GM12878 (cell line): ENCODE results near the gene REEP6. TPM values are rescaled to one million over a fixed set of nuclear protein-coding genes. Genes with fewer than 3 reads are reported as not detected.

Source experiments
- BHLHE40 ChIP-seq, 2 experiments: fragments of 450-650 bp in 1 of 2; IDR thresholded peaks; 2 replicates each; pipeline ENCODE4 v1.6.1; 2011 to 2017; ENCODE audit warnings: low read depth in 2 of 2, borderline replicate concordance in 1 of 2, improper control_type of control experiment in 1 of 2, low read length in 1 of 2, mild to moderate bottlenecking in 1 of 2
- CHD1 ChIP-seq: IDR thresholded peaks from 2 replicates; pipeline ENCODE4 v1.6.1; 2012; ENCODE audit warnings: low read depth, low read length, improper control_type of control experiment
- JUND ChIP-seq: IDR thresholded peaks from 2 replicates; pipeline ENCODE4 v1.6.1; 2012; ENCODE audit warnings: low read depth, mild to moderate bottlenecking, low read length, improper control_type of control experiment, moderate library complexity
- KDM1A ChIP-seq: fragments of 200-600 bp; sonication (generic); IDR thresholded peaks from 2 replicates; pipeline ENCODE4 v1.6.1; 2016; ENCODE audit warnings: borderline replicate concordance
- NRF1 ChIP-seq: conservative IDR thresholded peaks from 2 replicates; pipeline ENCODE4 v1.6.1; 2011; ENCODE audit warnings: mild to moderate bottlenecking, low read depth, low read length, improper control_type of control experiment
- POU2F2 ChIP-seq: IDR thresholded peaks from 3 replicates; pipeline ENCODE4 v1.6.1; 2011; ENCODE audit warnings: low read depth, mild to moderate bottlenecking, low read length, borderline replicate concordance
- SREBF1 ChIP-seq: IDR thresholded peaks from 2 replicates; pipeline ENCODE4 v1.6.1; 2012; ENCODE audit warnings: mild to moderate bottlenecking, low read length
- TCF7 ChIP-seq: IDR thresholded peaks from 2 replicates; pipeline ENCODE4 v1.6.1; 2014; ENCODE audit warnings: antibody characterized with exemption, borderline replicate concordance
- polyA plus RNA-seq, 11 experiments: library from polyadenylated mRNA; depleted of rRNA in 4 of 11; unstranded in 6 of 11; stranded (reverse) in 5 of 11; fragments of >200 nt; fragmentation: Nextera tagmentation in 4 of 11; fragmentation: Illumina TruSeq in 1 of 11; extraction: Ambion mirVana in 4 of 11; extraction: Trizol in 1 of 11; gene quantifications; 1 replicate in 1 of 11; 2 replicates in 10 of 11; pipeline versions ENCODE4 v1.2.1 to v1.2.3, GENCODE V29; 2011 to 2016; ENCODE audit warnings: inconsistent platforms in 2 of 11, missing spikeins in 2 of 11, low read depth in 1 of 11
- total RNA-seq, 4 experiments: library from RNA; depleted of rRNA in 3 of 4; stranded (reverse); fragments of >200 nt in 3 of 4; fragmentation: Illumina TruSeq in 1 of 4; extraction: Trizol in 1 of 4; gene quantifications; 2 replicates each; pipeline versions ENCODE4 v1.2.1 to v1.2.3, GENCODE V29; 2013 to 2021
- TF ChIP-seq, protein P1 (sequence below): fragments of 450-650 bp; IDR thresholded peaks from 2 replicates; pipeline ENCODE4 v1.6.1; 2017; ENCODE audit warnings: mild to moderate bottlenecking, moderate library complexity
- TF ChIP-seq, protein P2 (sequence below): fragments of 450-650 bp; IDR thresholded peaks from 2 replicates; pipeline ENCODE4 v1.6.1; 2017; ENCODE audit warnings: mild to moderate bottlenecking, moderate library complexity
- TF ChIP-seq, protein P3 (sequence below): fragments of 150-350 bp; IDR thresholded peaks from 2 replicates; pipeline ENCODE4 v1.6.1; 2014; ENCODE audit warnings: mild to moderate bottlenecking, low read depth, low read length
- TF ChIP-seq, protein P4 (sequence below): fragments of 450-650 bp; IDR thresholded peaks from 2 replicates; pipeline ENCODE4 v1.6.1; 2014; ENCODE audit warnings: mild to moderate bottlenecking

REEP6 gene
- total and polyA plus RNA-seq, 10 of the 15 experiments (the other 5 are each of a cell fraction or from before 2014, with no cell fraction given) = 0.06 to 1.1 (median 0.39) TPM; not detected in 2

DNA sequence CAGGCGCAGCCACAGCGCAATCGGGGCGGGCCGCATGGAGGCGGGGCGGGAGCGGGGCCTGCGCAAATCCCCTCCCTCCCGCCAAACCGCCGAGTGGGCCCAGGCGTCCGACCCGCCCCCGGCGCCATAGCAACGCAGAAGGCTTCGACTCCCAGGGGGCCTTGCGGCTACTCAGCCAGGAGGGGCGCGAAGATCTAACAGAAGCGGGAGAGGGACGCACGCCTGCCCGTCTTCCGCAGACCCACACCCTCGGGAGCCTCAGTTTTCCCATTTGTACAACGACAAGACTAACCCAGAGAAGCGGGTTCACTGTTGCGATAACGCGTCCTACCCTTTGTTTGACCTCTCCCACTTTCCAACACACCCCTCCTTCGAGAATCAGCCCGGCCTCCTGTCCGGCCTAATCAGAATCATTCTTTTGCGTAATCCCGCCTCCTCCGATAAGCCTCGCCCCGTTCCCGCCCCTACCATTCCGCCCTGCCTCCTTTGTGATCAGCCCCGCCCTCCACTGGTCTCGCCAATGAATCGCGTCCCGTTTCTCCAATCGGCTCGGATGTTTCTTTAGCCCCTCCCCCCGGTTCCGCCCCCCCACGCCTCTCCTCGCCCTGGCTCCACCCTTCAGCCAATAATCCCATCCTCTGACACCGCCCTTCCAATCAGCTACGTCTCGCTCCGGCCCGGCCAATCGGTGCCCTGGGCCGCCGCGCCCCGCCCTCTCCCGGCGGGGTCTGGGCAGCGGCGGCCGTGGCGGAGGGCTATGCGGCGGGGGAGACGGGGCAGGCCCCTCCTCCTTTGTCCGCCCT is 469 bp upstream of the REEP6 start, which contains the start of gene PCSK4 (continued):
- peak; percentile 81 for TF ChIP-seq SREBF1
- TF ChIP-seq, protein P1, sequence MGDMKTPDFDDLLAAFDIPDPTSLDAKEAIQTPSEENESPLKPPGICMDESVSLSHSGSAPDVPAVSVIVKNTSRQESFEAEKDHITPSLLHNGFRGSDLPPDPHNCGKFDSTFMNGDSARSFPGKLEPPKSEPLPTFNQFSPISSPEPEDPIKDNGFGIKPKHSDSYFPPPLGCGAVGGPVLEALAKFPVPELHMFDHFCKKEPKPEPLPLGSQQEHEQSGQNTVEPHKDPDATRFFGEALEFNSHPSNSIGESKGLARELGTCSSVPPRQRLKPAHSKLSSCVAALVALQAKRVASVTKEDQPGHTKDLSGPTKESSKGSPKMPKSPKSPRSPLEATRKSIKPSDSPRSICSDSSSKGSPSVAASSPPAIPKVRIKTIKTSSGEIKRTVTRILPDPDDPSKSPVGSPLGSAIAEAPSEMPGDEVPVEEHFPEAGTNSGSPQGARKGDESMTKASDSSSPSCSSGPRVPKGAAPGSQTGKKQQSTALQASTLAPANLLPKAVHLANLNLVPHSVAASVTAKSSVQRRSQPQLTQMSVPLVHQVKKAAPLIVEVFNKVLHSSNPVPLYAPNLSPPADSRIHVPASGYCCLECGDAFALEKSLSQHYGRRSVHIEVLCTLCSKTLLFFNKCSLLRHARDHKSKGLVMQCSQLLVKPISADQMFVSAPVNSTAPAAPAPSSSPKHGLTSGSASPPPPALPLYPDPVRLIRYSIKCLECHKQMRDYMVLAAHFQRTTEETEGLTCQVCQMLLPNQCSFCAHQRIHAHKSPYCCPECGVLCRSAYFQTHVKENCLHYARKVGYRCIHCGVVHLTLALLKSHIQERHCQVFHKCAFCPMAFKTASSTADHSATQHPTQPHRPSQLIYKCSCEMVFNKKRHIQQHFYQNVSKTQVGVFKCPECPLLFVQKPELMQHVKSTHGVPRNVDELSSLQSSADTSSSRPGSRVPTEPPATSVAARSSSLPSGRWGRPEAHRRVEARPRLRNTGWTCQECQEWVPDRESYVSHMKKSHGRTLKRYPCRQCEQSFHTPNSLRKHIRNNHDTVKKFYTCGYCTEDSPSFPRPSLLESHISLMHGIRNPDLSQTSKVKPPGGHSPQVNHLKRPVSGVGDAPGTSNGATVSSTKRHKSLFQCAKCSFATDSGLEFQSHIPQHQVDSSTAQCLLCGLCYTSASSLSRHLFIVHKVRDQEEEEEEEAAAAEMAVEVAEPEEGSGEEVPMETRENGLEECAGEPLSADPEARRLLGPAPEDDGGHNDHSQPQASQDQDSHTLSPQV = no peak
- peak; percentile 51 to 84; a peak in 2 of 4 replicates for TF ChIP-seq BHLHE40 (IDR thresholded peaks at IDR 0.05; ENCODE audit: borderline replicate concordance in 1 of 2, low read depth in 2 of 2, low read length in 1 of 2)
- TF ChIP-seq, protein P2, sequence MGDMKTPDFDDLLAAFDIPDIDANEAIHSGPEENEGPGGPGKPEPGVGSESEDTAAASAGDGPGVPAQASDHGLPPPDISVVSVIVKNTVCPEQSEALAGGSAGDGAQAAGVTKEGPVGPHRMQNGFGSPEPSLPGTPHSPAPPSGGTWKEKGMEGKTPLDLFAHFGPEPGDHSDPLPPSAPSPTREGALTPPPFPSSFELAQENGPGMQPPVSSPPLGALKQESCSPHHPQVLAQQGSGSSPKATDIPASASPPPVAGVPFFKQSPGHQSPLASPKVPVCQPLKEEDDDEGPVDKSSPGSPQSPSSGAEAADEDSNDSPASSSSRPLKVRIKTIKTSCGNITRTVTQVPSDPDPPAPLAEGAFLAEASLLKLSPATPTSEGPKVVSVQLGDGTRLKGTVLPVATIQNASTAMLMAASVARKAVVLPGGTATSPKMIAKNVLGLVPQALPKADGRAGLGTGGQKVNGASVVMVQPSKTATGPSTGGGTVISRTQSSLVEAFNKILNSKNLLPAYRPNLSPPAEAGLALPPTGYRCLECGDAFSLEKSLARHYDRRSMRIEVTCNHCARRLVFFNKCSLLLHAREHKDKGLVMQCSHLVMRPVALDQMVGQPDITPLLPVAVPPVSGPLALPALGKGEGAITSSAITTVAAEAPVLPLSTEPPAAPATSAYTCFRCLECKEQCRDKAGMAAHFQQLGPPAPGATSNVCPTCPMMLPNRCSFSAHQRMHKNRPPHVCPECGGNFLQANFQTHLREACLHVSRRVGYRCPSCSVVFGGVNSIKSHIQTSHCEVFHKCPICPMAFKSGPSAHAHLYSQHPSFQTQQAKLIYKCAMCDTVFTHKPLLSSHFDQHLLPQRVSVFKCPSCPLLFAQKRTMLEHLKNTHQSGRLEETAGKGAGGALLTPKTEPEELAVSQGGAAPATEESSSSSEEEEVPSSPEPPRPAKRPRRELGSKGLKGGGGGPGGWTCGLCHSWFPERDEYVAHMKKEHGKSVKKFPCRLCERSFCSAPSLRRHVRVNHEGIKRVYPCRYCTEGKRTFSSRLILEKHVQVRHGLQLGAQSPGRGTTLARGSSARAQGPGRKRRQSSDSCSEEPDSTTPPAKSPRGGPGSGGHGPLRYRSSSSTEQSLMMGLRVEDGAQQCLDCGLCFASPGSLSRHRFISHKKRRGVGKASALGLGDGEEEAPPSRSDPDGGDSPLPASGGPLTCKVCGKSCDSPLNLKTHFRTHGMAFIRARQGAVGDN = no peak
- TF ChIP-seq NRF1 = no peak
- no peak for TF ChIP-seq POU2F2
- TF ChIP-seq TCF7 = no peak
- peak; percentile 90 for TF ChIP-seq CHD1
- no peak for TF ChIP-seq KDM1A
- peak; percentile 76; the same call in 1 of the 2 replicates for TF ChIP-seq JUND
- TF ChIP-seq, protein P3, sequence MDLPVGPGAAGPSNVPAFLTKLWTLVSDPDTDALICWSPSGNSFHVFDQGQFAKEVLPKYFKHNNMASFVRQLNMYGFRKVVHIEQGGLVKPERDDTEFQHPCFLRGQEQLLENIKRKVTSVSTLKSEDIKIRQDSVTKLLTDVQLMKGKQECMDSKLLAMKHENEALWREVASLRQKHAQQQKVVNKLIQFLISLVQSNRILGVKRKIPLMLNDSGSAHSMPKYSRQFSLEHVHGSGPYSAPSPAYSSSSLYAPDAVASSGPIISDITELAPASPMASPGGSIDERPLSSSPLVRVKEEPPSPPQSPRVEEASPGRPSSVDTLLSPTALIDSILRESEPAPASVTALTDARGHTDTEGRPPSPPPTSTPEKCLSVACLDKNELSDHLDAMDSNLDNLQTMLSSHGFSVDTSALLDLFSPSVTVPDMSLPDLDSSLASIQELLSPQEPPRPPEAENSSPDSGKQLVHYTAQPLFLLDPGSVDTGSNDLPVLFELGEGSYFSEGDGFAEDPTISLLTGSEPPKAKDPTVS = no peak
- TF ChIP-seq, protein P4, sequence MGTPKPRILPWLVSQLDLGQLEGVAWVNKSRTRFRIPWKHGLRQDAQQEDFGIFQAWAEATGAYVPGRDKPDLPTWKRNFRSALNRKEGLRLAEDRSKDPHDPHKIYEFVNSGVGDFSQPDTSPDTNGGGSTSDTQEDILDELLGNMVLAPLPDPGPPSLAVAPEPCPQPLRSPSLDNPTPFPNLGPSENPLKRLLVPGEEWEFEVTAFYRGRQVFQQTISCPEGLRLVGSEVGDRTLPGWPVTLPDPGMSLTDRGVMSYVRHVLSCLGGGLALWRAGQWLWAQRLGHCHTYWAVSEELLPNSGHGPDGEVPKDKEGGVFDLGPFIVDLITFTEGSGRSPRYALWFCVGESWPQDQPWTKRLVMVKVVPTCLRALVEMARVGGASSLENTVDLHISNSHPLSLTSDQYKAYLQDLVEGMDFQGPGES = peak; percentile 76
